GM18868 (cell line): ENCODE measurements around the gene SLC20A1.
A peak's percentile ranks its signal among the peaks of the same experiment; 100 is the strongest.

Experiments
- ATAC-seq: cut with Tn5 transposase; IDR thresholded peaks from one replicate; pipeline ENCODE4 v1.9.1; 2021; ENCODE audit warnings: mild to moderate bottlenecking, moderate library complexity; ENCODE audit not compliant: unreplicated experiment

Gene SLC20A1

DNA sequence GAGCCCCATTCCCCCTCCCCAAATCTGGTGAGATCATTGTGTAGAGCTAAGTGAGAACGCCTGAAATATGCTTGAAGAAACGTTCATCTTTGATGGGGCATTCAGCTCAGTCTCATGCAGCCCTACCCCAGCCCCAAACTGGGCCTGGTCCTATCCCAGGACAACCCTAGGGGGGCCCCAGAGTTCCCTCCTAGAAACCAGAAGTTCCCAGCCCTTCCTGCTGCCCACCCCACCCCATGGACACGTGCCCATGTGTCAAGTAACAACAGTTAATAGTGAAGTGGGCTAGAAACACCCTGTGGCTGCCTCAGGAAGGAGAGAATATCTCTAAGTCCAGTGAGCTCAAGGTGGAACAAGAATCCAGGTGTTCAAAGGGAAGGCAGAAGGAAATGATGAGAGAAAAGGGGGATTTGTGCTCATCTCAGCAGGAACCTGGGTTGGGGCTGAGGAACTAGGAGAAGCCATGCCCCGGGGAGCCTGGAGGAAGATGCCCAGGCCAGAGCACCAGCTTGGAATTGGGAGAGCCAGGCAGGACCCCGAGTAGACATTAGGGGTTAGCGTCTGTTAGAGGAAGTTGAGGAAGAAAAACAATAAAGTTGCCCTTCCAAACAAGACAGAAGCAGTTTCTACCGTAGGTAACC is 20.1 kb upstream of the SLC20A1 start:
- ATAC-seq: no peak

GRCh38 chr2:112626604-112627059 is 19.1 kb upstream of the SLC20A1 start:
- ATAC-seq: peak; percentile 61

DNA sequence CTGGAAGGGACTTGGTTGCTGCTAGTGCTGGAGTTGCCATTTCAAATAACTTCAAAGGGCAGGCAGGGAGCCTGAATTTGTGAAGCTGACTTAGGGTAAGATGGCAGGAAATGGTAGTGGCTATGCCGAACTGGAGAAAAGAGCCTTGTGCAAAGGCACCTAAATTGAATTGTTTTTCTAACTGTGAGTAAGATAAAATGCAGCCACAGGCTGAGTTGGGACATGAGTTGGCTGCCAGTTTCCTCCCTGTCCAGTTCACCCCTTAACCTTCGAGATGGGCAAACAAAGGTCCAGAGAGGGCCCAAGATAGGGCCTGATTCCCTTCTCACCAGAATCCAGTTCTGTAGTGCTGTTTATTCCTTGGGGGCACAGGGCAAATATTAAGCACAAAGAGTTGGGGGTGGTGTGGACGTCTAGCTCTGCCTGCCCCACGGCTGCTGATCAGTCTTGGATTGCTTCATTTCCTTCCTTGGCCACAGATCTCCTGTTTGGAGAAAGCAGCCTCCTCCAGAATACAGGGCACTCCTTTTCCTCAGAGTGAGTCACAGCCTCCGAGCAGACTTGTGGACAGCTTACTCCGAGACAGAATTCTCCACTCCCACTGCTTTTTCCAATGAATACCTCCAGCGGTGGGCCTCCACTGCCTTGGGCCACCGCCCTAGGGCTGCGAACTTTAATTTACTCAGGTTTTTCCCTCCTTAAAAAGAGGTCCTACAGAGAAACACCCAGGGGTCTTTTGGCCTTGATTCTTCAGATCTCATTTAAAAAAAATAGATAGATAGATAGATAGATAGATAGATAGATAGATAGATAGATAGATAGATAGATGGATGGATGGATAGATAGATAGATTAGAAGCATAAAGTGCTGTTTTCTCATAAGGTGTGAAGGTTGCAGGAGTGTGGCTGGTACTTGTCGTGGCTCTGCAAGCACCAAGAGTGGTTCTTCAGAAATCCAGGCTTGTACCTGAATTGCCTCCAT is 18.4 kb upstream of the SLC20A1 start:
- ATAC-seq: no peak

DNA sequence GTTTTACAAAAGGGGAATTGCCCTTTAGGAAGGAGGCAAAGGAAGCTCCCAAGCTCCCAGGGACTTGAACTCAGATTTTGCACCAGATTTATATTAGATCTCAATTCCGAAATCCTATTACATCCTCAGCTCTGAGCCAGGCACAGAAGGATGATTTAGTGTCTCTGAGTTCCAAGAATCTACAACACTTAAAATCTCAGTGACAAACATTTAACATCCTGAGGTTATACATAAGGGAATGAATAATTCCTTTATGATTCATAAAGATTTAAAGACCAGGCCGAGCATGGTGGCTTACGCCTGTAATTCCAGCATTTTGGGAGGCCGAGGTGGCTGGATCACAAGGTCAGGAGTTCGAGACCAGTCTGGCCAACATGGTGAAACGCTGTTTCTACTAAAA is 16.5 kb upstream of the SLC20A1 start:
- no peak for ATAC-seq

- ATAC-seq: no peak
Observed at GRCh38 chr2:112629823-112630222, 15.9 kb upstream of the SLC20A1 start.

DNA sequence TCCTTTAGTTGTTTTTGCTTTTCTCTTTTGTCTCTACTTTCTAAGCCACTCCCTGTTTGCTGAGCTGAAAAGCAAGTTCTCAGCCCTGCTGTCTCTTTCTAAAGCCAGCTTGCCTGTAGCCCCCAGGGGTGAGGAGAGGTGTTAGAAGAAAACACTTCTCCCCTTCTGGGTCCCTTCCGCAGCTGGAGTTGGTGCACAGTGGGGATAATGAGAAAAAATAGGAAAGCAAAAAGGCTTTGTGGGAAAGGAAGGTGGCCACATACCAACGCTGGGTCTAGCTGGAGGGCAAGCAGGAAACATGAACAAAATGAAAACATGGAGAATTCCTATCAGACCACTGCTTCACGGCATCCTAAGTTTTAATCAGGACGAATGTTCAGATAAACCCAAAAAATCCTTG is 15.5 kb upstream of the SLC20A1 start:
- no peak for ATAC-seq

- no peak for ATAC-seq
Observed at GRCh38 chr2:112633708-112634107, 12.0 kb upstream of the SLC20A1 start.

- ATAC-seq: no peak
Observed at GRCh38 chr2:112634153-112634873, 11.4 kb upstream of the SLC20A1 start.

DNA sequence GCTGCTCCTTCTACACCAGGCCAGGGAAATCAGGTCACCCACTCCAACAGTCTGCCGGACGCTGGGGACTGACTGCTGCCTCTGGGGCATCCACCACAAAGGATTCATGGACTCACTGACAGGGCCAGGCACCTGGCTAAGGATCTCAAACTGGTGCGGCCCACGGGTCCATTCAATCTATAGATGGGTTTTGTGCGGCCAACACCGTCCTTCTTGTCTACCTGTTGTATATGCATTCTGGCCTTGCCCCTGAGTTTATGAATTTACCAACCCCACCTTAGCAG is 10.9 kb upstream of the SLC20A1 start:
- no peak for ATAC-seq

DNA sequence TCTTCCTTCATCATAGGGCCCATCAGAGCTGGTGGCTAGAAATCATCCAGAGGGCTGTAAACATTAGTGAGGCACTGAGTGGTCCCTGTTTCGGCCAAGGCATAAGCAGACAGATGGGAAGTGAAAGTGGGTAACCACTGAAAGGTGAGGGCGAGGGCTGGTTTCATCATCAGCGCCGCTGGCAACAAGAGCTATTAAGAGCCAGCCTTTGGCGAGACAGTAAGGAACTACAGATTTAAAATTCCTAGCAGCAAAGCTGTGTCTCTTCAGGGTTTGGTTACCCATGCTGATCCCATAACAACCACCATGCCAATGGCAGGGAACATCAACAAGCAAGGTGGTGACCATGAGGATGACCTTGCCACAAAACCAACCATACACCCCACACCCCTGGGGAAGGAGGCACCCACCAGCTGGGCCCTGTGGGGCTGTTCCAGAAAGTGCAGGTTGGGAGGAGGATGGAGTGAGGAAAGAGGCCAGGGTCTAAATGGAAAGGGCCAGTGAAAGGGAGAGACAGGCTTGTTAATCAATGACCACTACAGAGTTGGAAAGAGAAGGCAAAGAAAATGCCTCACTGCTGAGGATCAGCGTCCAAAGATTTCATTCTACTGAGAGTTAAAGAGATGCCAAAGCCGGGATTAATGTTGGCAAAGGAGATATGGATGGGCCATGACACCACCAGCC is 9.0 kb upstream of the SLC20A1 start:
- ATAC-seq: peak; percentile 91

GRCh38 chr2:112637289-112637660 is 8.5 kb upstream of the SLC20A1 start:
- ATAC-seq: no peak

DNA sequence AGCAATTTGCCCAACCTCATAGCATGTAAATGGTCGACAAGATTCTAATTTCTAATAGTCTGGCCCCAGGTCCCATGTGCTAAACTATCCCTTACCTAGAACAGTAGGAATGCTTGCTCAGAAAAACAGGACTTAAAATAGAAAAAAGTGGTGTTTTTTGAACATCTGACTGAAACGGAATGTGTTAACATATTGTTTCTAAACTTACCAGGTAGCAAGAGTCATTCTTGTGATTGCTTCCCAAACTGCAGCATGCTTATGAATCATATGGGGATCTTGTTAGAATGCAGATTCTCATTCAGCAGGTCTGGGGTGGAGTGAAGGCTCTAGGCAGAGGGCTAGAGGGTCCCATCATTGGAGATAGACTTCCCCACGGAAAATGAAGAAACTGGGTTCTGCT is 5.8 kb upstream of the SLC20A1 start:
- no peak for ATAC-seq

- ATAC-seq: no peak
Observed at GRCh38 chr2:112640467-112640799, 5.3 kb upstream of the SLC20A1 start.

DNA sequence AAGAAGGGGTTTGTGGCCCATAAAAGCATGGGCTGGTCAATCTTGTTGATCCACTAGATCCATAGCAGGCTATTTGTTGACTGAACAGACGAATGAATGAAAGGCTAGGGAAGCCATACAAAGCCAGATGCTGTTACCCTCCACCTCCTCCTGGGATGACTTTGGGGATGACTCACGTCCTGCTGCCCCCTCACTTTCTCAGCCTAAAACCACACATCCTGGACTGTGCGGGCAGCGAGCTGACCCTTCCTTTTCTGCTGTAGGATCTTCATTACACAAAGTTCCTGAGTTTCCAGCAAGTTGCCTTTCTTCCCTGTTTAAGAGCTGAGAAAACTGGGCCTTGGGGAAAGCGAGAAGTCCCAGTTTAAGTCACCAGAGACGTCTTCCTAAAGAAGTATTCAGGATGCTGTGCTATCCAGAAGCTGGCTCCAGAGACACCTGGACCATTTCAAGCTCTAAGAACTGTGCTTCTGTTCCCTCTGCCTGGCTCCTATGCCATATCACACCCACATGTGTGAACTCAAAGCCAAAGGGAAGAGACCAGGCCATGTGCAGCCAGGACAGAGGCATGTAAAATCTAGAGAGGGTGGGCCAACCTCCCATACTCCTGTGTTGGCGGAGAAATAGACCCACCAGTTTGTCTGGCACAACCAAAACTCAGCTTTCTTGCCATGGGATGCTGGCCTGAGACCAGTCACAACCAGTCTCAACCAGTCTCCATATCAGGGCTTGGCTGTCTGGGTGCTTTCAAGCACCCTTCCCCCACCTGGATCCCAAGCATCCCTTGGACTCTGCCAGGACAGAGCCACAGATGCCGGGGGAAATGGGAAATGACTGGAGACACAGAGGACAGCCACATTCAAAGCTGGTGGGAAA is 4.7 kb upstream of the SLC20A1 start:
- ATAC-seq: no peak

- ATAC-seq: no peak
Observed at GRCh38 chr2:112641701-112642100, 4.0 kb upstream of the SLC20A1 start.

- no peak for ATAC-seq
Observed at GRCh38 chr2:112642561-112642960, 3.2 kb upstream of the SLC20A1 start.

DNA sequence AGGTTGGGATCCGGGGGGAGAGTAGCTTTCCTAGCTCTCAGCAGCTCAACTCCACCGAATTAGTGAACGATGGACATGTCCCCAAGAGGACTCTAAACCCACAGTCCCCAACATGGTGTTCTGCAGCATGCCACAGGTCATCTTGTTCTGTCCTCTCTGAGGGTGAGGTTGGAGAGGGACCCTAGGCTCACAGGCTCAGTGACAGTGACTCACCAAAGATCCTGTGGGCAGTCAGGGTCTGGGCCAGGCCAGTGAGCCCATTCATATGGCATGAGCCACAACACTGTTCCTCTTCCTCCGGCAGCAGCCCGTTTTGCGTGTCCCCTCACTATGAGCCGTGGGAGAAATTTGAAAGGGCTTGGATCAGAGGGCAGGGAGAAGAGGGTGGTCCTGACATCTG is 2.8 kb upstream of the SLC20A1 start:
- ATAC-seq: no peak

DNA sequence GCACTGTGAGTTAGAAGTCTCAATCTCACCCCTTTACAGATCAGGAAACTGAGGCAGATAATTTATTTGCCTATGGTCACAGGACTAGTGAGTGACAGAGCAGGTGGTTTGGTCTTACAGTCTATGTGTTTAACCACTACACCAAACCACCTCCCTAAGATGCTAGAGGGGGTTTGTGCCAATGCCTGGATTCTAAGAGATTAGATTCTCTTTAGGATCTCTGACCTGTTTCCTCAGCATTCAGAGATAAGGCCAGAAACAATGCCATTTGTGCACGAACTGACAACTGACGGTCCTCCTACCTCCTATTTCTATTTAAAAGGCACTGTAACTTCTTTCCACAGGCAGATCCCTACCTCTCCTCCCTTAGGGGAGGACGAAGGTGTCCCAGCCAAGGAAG is 2.3 kb upstream of the SLC20A1 start:
- ATAC-seq: no peak

DNA sequence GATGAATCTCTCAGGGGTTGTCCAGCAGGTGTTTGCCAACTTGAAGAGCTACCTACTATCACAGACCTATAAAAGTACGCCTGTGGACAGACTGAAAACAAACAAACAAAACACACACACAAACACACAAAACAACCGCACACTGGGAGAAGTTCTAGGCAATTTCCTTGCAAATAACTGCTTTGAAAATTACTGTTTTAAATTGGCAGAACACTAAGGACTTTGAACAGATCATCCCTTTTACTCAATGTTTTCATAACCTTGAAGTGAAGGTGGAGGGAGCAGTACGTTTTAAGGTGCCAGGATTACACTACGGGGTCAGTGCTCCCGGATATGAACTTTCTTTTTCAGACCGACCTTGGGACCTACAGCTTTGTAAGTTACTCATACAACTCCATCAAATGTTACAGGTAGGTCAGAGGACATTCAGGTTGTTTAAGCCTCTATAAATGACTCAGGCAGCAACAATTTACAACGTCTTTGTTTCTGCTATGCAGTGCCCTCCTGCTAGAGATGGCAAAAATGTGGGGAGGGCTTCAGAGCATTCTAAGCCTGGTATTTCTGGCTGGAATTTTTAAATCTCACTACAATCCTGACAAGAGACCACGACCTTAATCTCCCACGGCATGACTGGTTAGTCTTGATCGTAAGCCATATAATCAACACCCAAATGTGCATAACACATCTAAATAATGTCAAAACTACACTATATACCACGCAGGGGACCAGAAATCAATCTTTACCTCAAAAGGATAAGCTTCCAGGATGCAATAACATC is 1.4 kb upstream of the SLC20A1 start:
- no peak for ATAC-seq

DNA sequence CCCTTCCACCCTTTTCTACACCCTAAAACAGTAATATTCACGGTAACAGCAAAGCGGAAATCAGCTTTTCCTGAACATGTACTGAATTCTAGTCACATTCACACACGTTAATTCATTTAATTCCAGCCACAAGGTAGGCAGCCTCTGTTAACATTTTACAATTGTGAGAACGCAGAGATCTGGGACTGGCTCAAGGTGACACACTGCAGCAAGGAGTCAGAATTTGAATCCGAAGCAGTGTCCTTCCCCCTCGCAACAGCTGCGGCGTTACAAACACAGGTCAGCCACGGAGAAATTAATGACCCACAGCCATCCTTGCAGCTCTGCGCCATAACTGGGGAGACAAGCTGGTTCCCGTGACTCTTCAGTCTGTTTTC is 818 bp upstream of the SLC20A1 start:
- no peak for ATAC-seq
